HL-60 (cell line): ENCODE data around the gene MTMR12.

Experiments used
- DNase-seq, 2 experiments: peaks; one replicate each; pipeline ENCODE4 v3.0.0-alpha.2; 2010 to 2020; ENCODE audit warnings: low read depth in 1 of 2, low spot score in 1 of 2
- H3K27ac ChIP-seq: fragments of 250-450 bp; sonication (Bioruptor Pico); replicated peaks from 2 replicates; pipeline ENCODE4 v1.5.1; 2020; ENCODE audit warnings: mild to moderate bottlenecking, moderate library complexity
- H3K27me3 ChIP-seq: fragments of 250-450 bp; sonication (Bioruptor Pico); 2 replicates; pipeline ENCODE4 v1.5.1; 2021; ENCODE audit warnings: mild to moderate bottlenecking, moderate library complexity; ENCODE audit not compliant: insufficient read depth, poor library complexity, severe bottlenecking
- H3K4me3 ChIP-seq: replicated peaks from 2 replicates; pipeline ENCODE4 v1.5.1; 2011; ENCODE audit warnings: mild to moderate bottlenecking, control low read depth, low read length; ENCODE audit not compliant: insufficient read depth
- GABPA ChIP-seq: IDR thresholded peaks from 2 replicates; pipeline ENCODE4 v1.6.1; 2012; ENCODE audit warnings: low read depth
- POLR2AphosphoS5 ChIP-seq: IDR thresholded peaks from 2 replicates; pipeline ENCODE4 v1.6.1; 2012; ENCODE audit warnings: low read depth
- SPI1 ChIP-seq: IDR thresholded peaks from 2 replicates; pipeline ENCODE4 v1.6.1; 2012; ENCODE audit warnings: low read depth, mild to moderate bottlenecking, borderline replicate concordance
- TF ChIP-seq, protein P1 (sequence below): IDR thresholded peaks from 2 replicates; pipeline ENCODE4 v1.6.1; 2012; ENCODE audit warnings: low read depth; ENCODE audit not compliant: insufficient replicate concordance
- TF ChIP-seq, protein P2 (sequence below): IDR thresholded peaks from one replicate; pipeline ENCODE4 v1.5.1; 2011; ENCODE audit warnings: low read length, control low read depth, inconsistent platforms; ENCODE audit not compliant: insufficient read depth

MTMR12 gene

GRCh38 chr5:32273821-32274220, 38.9 kb downstream of the MTMR12 start:
- no peak overlapping the region for H3K27ac ChIP-seq
- H3K4me3 ChIP-seq: no peak overlapping the region
- DNase-seq: no peak
- TF ChIP-seq, protein P1, sequence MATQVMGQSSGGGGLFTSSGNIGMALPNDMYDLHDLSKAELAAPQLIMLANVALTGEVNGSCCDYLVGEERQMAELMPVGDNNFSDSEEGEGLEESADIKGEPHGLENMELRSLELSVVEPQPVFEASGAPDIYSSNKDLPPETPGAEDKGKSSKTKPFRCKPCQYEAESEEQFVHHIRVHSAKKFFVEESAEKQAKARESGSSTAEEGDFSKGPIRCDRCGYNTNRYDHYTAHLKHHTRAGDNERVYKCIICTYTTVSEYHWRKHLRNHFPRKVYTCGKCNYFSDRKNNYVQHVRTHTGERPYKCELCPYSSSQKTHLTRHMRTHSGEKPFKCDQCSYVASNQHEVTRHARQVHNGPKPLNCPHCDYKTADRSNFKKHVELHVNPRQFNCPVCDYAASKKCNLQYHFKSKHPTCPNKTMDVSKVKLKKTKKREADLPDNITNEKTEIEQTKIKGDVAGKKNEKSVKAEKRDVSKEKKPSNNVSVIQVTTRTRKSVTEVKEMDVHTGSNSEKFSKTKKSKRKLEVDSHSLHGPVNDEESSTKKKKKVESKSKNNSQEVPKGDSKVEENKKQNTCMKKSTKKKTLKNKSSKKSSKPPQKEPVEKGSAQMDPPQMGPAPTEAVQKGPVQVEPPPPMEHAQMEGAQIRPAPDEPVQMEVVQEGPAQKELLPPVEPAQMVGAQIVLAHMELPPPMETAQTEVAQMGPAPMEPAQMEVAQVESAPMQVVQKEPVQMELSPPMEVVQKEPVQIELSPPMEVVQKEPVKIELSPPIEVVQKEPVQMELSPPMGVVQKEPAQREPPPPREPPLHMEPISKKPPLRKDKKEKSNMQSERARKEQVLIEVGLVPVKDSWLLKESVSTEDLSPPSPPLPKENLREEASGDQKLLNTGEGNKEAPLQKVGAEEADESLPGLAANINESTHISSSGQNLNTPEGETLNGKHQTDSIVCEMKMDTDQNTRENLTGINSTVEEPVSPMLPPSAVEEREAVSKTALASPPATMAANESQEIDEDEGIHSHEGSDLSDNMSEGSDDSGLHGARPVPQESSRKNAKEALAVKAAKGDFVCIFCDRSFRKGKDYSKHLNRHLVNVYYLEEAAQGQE: no peak
- TF ChIP-seq GABPA: no peak
- TF ChIP-seq SPI1: no peak
- no peak for TF ChIP-seq POLR2AphosphoS5
- TF ChIP-seq, protein P2, sequence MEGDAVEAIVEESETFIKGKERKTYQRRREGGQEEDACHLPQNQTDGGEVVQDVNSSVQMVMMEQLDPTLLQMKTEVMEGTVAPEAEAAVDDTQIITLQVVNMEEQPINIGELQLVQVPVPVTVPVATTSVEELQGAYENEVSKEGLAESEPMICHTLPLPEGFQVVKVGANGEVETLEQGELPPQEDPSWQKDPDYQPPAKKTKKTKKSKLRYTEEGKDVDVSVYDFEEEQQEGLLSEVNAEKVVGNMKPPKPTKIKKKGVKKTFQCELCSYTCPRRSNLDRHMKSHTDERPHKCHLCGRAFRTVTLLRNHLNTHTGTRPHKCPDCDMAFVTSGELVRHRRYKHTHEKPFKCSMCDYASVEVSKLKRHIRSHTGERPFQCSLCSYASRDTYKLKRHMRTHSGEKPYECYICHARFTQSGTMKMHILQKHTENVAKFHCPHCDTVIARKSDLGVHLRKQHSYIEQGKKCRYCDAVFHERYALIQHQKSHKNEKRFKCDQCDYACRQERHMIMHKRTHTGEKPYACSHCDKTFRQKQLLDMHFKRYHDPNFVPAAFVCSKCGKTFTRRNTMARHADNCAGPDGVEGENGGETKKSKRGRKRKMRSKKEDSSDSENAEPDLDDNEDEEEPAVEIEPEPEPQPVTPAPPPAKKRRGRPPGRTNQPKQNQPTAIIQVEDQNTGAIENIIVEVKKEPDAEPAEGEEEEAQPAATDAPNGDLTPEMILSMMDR: no peak
- no peaks in the 10 kb centered on the region for H3K27me3 ChIP-seq

GRCh38 chr5:32272746-32273145, 40.0 kb downstream of the MTMR12 start:
- Histone ChIP-seq H3K27me3 (no peaks in the 10 kb centered on the region), H3K4me3 (no peak overlapping the region), H3K27ac (no peak overlapping the region)
- TF ChIP-seq POLR2AphosphoS5 (no peak), SPI1 (no peak), GABPA (no peak)
- TF ChIP-seq, protein P1: no peak
- TF ChIP-seq, protein P2: no peak
- no peak for DNase-seq

GRCh38 chr5:32270946-32271345, 41.8 kb downstream of the MTMR12 start:
- no peaks in the 10 kb centered on the region for H3K27me3 ChIP-seq
- H3K27ac ChIP-seq: no peak overlapping the region
- DNase-seq: no peak
- TF ChIP-seq SPI1 (no peak), GABPA (no peak), POLR2AphosphoS5 (no peak)
- TF ChIP-seq, protein P1: no peak
- TF ChIP-seq, protein P2: no peak
- H3K4me3 ChIP-seq: no peak overlapping the region
